Erythroblast (primary cell): ENCODE data around the gene MYOM3.

ENCODE experiments used
- GATA1 ChIP-seq: IDR thresholded peaks from 2 replicates; pipeline ENCODE4 v1.6.1; 2011; ENCODE audit warnings: low read depth, mild to moderate bottlenecking, control low read depth, low read length, moderate library complexity
- POLR2A ChIP-seq: IDR thresholded peaks from 2 replicates; pipeline ENCODE4 v1.6.1; 2011; ENCODE audit warnings: mild to moderate bottlenecking, low read length

DNA sequence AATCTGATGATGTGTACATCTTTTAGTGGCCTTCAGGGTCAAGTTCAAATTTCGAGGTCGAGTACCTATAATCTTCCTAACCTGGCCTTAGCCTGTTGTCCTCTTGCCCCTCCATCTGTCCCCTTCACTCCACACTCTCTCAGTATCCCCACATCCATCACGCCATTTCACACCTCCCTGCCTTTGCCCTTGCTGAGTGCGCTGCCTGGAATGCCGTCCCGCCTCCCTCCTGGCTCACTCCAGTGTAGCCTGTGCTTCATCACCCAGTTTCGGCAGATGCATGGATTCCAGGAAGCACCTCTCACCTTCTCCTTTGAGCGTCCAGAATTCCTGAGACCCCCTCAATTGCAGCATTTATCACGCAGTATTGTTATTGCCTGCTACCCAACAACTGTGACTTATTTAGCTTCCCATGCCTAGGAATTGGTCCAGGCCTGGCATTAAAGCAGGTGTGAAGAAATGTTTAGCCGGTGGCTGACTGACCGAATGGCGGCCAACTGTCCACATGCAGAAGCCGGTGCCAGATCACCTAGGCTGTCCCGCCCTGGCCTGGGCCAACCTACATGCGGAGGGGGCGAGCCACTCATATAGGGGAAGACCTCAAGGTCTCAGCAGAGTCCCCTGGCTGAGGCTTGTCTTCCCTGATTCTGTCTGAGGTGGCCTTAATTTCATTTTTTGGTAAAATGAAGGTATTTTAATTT, 34.5 kb downstream of the MYOM3 start:
- TF ChIP-seq POLR2A (no peak), GATA1 (no peak)
